MM.1S (cell line): ENCODE results near the gene ELF3.
"Not testable (repeated sequence)": the region's sequence is repeated elsewhere in the genome, so short reads cannot be mapped to it uniquely, and the experiment has no call there.

ENCODE experiments used
- DNase-seq: peaks from one replicate; pipeline ENCODE4 v3.0.0-alpha.2; 2015
- H2AFZ ChIP-seq: fragments of 300-600 bp; sonication (generic); 2 replicates; pipeline ENCODE4 v1.6.0; 2016; ENCODE audit warnings: antibody characterized with exemption, low read length
- H3F3A ChIP-seq: fragments of 300-600 bp; sonication (generic); 2 replicates; pipeline ENCODE4 v1.6.1; 2016; ENCODE audit warnings: mild to moderate bottlenecking, antibody characterized with exemption, low read length, moderate library complexity, mixed read lengths; ENCODE audit not compliant: insufficient read depth
- H3K27ac ChIP-seq: fragments of 300-600 bp; sonication (generic); 2 replicates; pipeline ENCODE4 v1.5.1; 2016; ENCODE audit warnings: mild to moderate bottlenecking, low read length
- H3K27me3 ChIP-seq: fragments of 300-600 bp; sonication (generic); replicated peaks from 2 replicates; pipeline ENCODE4 v1.6.0; 2016; ENCODE audit warnings: low read length; ENCODE audit not compliant: insufficient read depth
- H3K36me3 ChIP-seq: fragments of 300-600 bp; sonication (generic); replicated peaks from 2 replicates; pipeline ENCODE4 v1.6.1; 2016; ENCODE audit warnings: mild to moderate bottlenecking, low read length, mixed read lengths; ENCODE audit not compliant: insufficient read depth
- H3K4me1 ChIP-seq: fragments of 300-600 bp; sonication (generic); 2 replicates; pipeline ENCODE4 v1.6.1; 2016; ENCODE audit warnings: low read length, mixed read lengths
- H3K4me2 ChIP-seq: fragments of 300-600 bp; sonication (generic); 2 replicates; pipeline ENCODE4 v1.6.0; 2016; ENCODE audit warnings: low read depth, low read length
- H3K4me3 ChIP-seq: fragments of 300-600 bp; sonication (generic); 2 replicates; pipeline ENCODE4 v1.5.1; 2016; ENCODE audit warnings: low read length, mixed read lengths
- H3K79me2 ChIP-seq: fragments of 300-600 bp; sonication (generic); 2 replicates; pipeline ENCODE4 v1.6.1; 2016; ENCODE audit warnings: mixed run types, low read length, mixed read lengths
- H3K9ac ChIP-seq: fragments of 300-600 bp; sonication (generic); 2 replicates; pipeline ENCODE4 v1.6.1; 2016; ENCODE audit warnings: low read length, mixed read lengths
- H3K9me2 ChIP-seq: fragments of 300-600 bp; sonication (generic); replicated peaks from 2 replicates; pipeline ENCODE4 v1.6.1; 2016; ENCODE audit warnings: mild to moderate bottlenecking, low read length, mixed read lengths; ENCODE audit not compliant: insufficient read depth
- H3K9me3 ChIP-seq: fragments of 300-600 bp; sonication (generic); replicated peaks from 2 replicates; pipeline ENCODE4 v1.6.1; 2016; ENCODE audit warnings: mild to moderate bottlenecking, low read length, mixed read lengths; ENCODE audit not compliant: insufficient read depth
- H4K20me1 ChIP-seq: fragments of 300-600 bp; sonication (generic); 2 replicates; pipeline ENCODE4 v1.6.1; 2016; ENCODE audit warnings: mild to moderate bottlenecking, low read length, moderate library complexity, mixed read lengths; ENCODE audit not compliant: insufficient read depth
- CTCF ChIP-seq: fragments of 300-600 bp; sonication (generic); IDR thresholded peaks from 2 replicates; pipeline ENCODE4 v1.5.1; 2016; ENCODE audit warnings: antibody characterized with exemption, low read length, mixed read lengths
- EZH2 ChIP-seq: fragments of 300-600 bp; sonication (generic); optimal IDR thresholded peaks from 2 replicates; pipeline ENCODE3; 2017; ENCODE audit warnings: low read depth, mild to moderate bottlenecking, antibody characterized with exemption, low read length, mixed read lengths
- EZH2phosphoT487 ChIP-seq: fragments of 300-600 bp; sonication (generic); IDR thresholded peaks from 2 replicates; pipeline ENCODE4 v1.6.1; 2018; ENCODE audit warnings: antibody characterized with exemption, low read length

ELF3 gene

GRCh38 chr1:202016811-202017748, 6.7 kb downstream of the ELF3 start:
- no peaks in the 10 kb centered on the region for H3K79me2 ChIP-seq
- no peaks in the 10 kb centered on the region for H3K4me1 ChIP-seq
- no peak overlapping the region for H3K4me2 ChIP-seq
- no peak overlapping the region for H3K9ac ChIP-seq
- no peak overlapping the region for H3K4me3 ChIP-seq
- no peak overlapping the region for H3K27ac ChIP-seq
- no peaks in the 10 kb centered on the region for H3K9me2 ChIP-seq
- no peaks in the 10 kb centered on the region for H4K20me1 ChIP-seq
- no peaks in the 10 kb centered on the region for H3K9me3 ChIP-seq
- TF ChIP-seq EZH2phosphoT487 = no peak
- no peak overlapping the region for H2AFZ ChIP-seq
- no peaks in the 10 kb centered on the region for H3K36me3 ChIP-seq
- DNase-seq = no peak
- no peaks in the 10 kb centered on the region for H3F3A ChIP-seq
- H3K27me3 ChIP-seq = no peaks in the 10 kb centered on the region

GRCh38 chr1:202017749-202018467, 7.5 kb downstream of the ELF3 start:
- no peak overlapping the region for H3K4me2 ChIP-seq
- H3F3A ChIP-seq = no peaks in the 10 kb centered on the region
- TF ChIP-seq CTCF = no peak
- TF ChIP-seq EZH2 = no peak
- no peak for TF ChIP-seq EZH2phosphoT487
- no peak overlapping the region for H2AFZ ChIP-seq
- no peak for DNase-seq
- H3K9me2 ChIP-seq = no peaks in the 10 kb centered on the region
- H3K27ac ChIP-seq = no peak overlapping the region
- no peaks in the 10 kb centered on the region for H3K9me3 ChIP-seq
- H3K79me2 ChIP-seq = no peaks in the 10 kb centered on the region
- no peak overlapping the region for H3K9ac ChIP-seq
- H3K4me3 ChIP-seq = no peak overlapping the region
- H3K36me3 ChIP-seq = no peaks in the 10 kb centered on the region
- no peaks in the 10 kb centered on the region for H3K4me1 ChIP-seq
- no peaks in the 10 kb centered on the region for H3K27me3 ChIP-seq
- no peaks in the 10 kb centered on the region for H4K20me1 ChIP-seq

GRCh38 chr1:202018468-202019234, 8.3 kb downstream of the ELF3 start:
- Histone ChIP-seq H3K4me2 (no peak overlapping the region), H3K36me3 (no peaks in the 10 kb centered on the region)

GRCh38 chr1:202019235-202019558, 8.8 kb downstream of the ELF3 start:
- H3K27me3 ChIP-seq, H3F3A ChIP-seq, H3K9me3 ChIP-seq, H3K9ac ChIP-seq, H3K4me3 ChIP-seq, H2AFZ ChIP-seq, H3K4me1 ChIP-seq, H4K20me1 ChIP-seq, H3K4me2 ChIP-seq, H3K79me2 ChIP-seq, H3K36me3 ChIP-seq, DNase-seq, H3K27ac ChIP-seq, H3K9me2 ChIP-seq: not testable (repeated sequence)

More at GRCh38 chr1:202018468-202019234, 8.3 kb downstream of the ELF3 start:
- no peak for DNase-seq
- Histone ChIP-seq H3K4me3 (no peak overlapping the region), H4K20me1 (no peaks in the 10 kb centered on the region), H2AFZ (no peak overlapping the region), H3K9me3 (no peaks in the 10 kb centered on the region), H3K9me2 (no peaks in the 10 kb centered on the region), H3F3A (no peaks in the 10 kb centered on the region), H3K27ac (no peak overlapping the region), H3K79me2 (no peaks in the 10 kb centered on the region), H3K27me3 (no peaks in the 10 kb centered on the region), H3K4me1 (no peaks in the 10 kb centered on the region), H3K9ac (no peak overlapping the region)
- TF ChIP-seq EZH2 = no peak
